Measurements from ENCODE around the gene TET3. TPM values are rescaled to one million over a fixed set of nuclear protein-coding genes. Genes with fewer than 3 reads are reported as not detected.

The TET3 gene
- total and polyA plus RNA-seq, 9 of the 15 experiments (the other 6 are each of a cell fraction or from before 2014, with no cell fraction given), result 0.35 to 16.3 (median 5.5) TPM

DNA sequence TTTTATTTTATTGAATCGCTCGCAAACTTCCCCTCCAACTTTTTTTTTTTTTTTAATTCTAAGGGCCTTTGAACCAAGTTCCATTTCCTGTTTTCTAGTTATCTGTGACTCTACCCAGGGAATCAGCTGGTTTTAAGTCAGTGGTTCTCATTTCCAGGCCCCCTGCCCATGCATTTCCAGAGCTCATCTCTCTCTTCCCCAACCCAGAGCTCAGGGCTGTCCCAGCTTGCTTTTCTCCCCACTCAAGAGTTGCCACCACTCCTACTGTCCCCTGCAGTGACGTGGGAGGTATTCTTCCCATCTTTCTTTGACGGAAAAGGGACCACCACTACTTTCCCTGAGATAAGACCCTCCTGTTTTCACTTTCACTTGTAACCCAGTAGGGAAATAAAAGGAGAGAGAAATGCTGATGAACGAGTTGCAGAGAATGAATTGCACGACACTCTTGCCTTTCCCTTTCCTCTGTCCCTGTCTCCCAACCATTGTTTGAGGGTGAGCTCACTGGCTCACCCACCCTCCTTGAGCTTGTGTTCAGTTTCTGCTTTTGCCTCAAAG, 42.1 kb downstream of the TET3 start:
- no TSS peak for BruUV-seq (replicated peaks)
- peaks cover 29 to 58% of the 10 kb centered on the region in 2 experiments for H3K4me1 ChIP-seq (replicated peaks in 1 of 2; ENCODE audit: control insufficient read depth in 2 of 2, insufficient read depth in 2 of 2, low read length in 2 of 2)
- H3K27me3 ChIP-seq (ENCODE audit: control insufficient read depth in 2 of 2, insufficient read depth in 2 of 2, low read length in 2 of 2), result no peaks in the 10 kb centered on the region
- peak overlapping the region in 1 of 2 experiments; percentile 15; a peak in 1 of 4 replicates for H3K9ac ChIP-seq (ENCODE audit: insufficient read depth in 1 of 2, low read depth in 2 of 2, low read length in 2 of 2)
- peak overlapping the region; percentile 16; the same call in 2 of the 3 replicates for H3K27ac ChIP-seq (ENCODE audit: extremely low read depth, low read depth, low read length)
- TF ChIP-seq DACH1 (IDR thresholded peaks at IDR 0.05; ENCODE audit: partially characterized antibody) (peak; percentile 21), CBFA2T3 (IDR thresholded peaks at IDR 0.05) (0 out of 2 replicates have a peak, but pooled peaks have one; percentile 2), SPI1 (IDR thresholded peaks at IDR 0.05; ENCODE audit: borderline replicate concordance, low read depth, low read length) (peak; percentile 59), ZBTB17 (CRISPR knock-in tag; IDR thresholded peaks at IDR 0.05) (no peak)
- TF ChIP-seq, protein P1, sequence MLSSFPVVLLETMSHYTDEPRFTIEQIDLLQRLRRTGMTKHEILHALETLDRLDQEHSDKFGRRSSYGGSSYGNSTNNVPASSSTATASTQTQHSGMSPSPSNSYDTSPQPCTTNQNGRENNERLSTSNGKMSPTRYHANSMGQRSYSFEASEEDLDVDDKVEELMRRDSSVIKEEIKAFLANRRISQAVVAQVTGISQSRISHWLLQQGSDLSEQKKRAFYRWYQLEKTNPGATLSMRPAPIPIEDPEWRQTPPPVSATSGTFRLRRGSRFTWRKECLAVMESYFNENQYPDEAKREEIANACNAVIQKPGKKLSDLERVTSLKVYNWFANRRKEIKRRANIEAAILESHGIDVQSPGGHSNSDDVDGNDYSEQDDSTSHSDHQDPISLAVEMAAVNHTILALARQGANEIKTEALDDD (IDR thresholded peaks at IDR 0.05), result peak; percentile 18; the same call in 1 of the 2 replicates
- H3K79me2 ChIP-seq (ENCODE audit: control insufficient read depth, insufficient read depth, low read length), result peaks cover 90% of the 10 kb centered on the region
- intact Hi-C loops (cut with micrococcal nuclease), result no loop called here
- peak overlapping the region; percentile 17; the same call in 1 of the 2 replicates for H3K4me2 ChIP-seq (ENCODE audit: insufficient read depth, low read length)
- H3K9me1 ChIP-seq (ENCODE audit: control insufficient read depth, insufficient read depth, low read length), result no peaks in the 10 kb centered on the region
- no peak overlapping the region for H3K4me3 ChIP-seq
- peaks cover 13% of the 10 kb centered on the region for H3K9me3 ChIP-seq (replicated peaks; ENCODE audit: control insufficient read depth, insufficient read depth, low read depth, low read length)
- H2AFZ ChIP-seq (ENCODE audit: low read depth, low read length), result no peak overlapping the region
- ChIA-PET CTCF (ENCODE audit: low intra/inter-chr PET ratio) (no interaction called here), POLR2A (interaction anchor here (0.5 to 1.4 kb wide), 5 partner anchors 14 to 433 kb away, joined by 3 to 5 read pairs (median 4); no protein-coding TSS in a partner anchor)
- 59% methylated on average over 6 of the region's 6 CpGs for WGBS (ENCODE audit: insufficient coverage, low coverage, missing lambda C conversion rate)
- no peaks in the 10 kb centered on the region for H4K20me1 ChIP-seq (replicated peaks; ENCODE audit: control insufficient read depth, insufficient read depth, low read length)
- DNase-seq (ENCODE audit: extremely low read depth in 1 of 4, low spot score in 3 of 4) (no peak), FAIRE-seq (no peak), ATAC-seq (peak; percentile 20; the same call in 1 of the 3 replicates)
- no peaks in the 10 kb centered on the region for H3K36me3 ChIP-seq (ENCODE audit: control insufficient read depth, insufficient read depth, low read length)
- in situ Hi-C loops (cut with MboI), result no loop called here

Measured in K562 (cell line).